Bronchial epithelial cell (primary cell): Measurements from ENCODE around the gene INSR. TPM values are rescaled to one million over a fixed set of nuclear protein-coding genes. Genes with fewer than 3 reads are reported as not detected.

Source experiments
- DNase-seq: peaks from one replicate; pipeline ENCODE4 v3.0.0-alpha.2; 2010; ENCODE audit warnings: low read depth
- FAIRE-seq: peaks from 2 replicates; lab custom pipeline; 2011; peaks lifted over from hg19 to GRCh38; lab: Jason Lieb, UNC
- H3K27me3 ChIP-seq: 2 replicates; pipeline ENCODE4 v1.5.1; 2011; ENCODE audit warnings: low read length; ENCODE audit not compliant: control insufficient read depth, insufficient read depth
- H3K36me3 ChIP-seq: 2 replicates; pipeline ENCODE4 v1.5.1; 2011; ENCODE audit warnings: low read length; ENCODE audit not compliant: control insufficient read depth, insufficient read depth
- H3K4me3 ChIP-seq: 2 replicates; pipeline ENCODE4 v1.5.1; 2011; ENCODE audit warnings: mild to moderate bottlenecking, low read depth, low read length, control low read depth
- total RNA-seq: library from RNA; depleted of rRNA; stranded (reverse); fragments of >200 nt; gene quantifications from 2 replicates; pipeline ENCODE4 v1.2.1, GENCODE V29; 2014
- TF ChIP-seq, protein P1 (sequence below): IDR thresholded peaks from 2 replicates; pipeline ENCODE4 v1.5.1; 2011; ENCODE audit warnings: mild to moderate bottlenecking, moderate library complexity, low read length, control low read depth, inconsistent platforms; ENCODE audit not compliant: insufficient read depth, severe bottlenecking

The INSR gene
- total RNA-seq, 1 donor from 2014 or later: 6.1 TPM

GRCh38 chr19:7224209-7224686 lies 70.0 kb downstream of the INSR start:
- TF ChIP-seq, protein P1, sequence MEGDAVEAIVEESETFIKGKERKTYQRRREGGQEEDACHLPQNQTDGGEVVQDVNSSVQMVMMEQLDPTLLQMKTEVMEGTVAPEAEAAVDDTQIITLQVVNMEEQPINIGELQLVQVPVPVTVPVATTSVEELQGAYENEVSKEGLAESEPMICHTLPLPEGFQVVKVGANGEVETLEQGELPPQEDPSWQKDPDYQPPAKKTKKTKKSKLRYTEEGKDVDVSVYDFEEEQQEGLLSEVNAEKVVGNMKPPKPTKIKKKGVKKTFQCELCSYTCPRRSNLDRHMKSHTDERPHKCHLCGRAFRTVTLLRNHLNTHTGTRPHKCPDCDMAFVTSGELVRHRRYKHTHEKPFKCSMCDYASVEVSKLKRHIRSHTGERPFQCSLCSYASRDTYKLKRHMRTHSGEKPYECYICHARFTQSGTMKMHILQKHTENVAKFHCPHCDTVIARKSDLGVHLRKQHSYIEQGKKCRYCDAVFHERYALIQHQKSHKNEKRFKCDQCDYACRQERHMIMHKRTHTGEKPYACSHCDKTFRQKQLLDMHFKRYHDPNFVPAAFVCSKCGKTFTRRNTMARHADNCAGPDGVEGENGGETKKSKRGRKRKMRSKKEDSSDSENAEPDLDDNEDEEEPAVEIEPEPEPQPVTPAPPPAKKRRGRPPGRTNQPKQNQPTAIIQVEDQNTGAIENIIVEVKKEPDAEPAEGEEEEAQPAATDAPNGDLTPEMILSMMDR: no peak

DNA sequence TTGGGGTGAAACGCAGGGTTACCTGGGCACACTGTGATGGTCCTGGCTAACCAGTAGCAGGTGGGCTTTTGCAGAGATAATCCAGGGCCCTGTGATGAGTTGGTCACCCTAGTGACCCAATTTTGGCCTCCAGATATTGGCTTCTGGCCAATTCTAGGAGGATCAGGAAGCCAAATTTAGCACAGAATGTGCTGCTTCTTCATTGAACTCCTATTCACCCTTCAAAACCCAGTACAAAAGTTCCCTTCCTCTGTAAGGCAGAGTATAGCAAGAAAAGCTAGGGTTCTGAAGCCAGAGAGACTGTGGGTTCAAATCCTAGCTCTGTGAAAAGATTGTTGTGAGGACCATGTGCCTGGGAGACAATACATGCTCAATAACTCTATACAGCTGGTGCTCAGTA lies 70.8 kb downstream of the INSR start:
- TF ChIP-seq, protein P1: no peak
- no peak for FAIRE-seq
- DNase-seq: no peak
- Histone ChIP-seq H3K27me3 (no peaks in the 10 kb centered on the region), H3K4me3 (no peak overlapping the region), H3K36me3 (no peaks in the 10 kb centered on the region)

More at GRCh38 chr19:7224209-7224686, 70.0 kb downstream of the INSR start:
- H3K27me3 ChIP-seq: no peaks in the 10 kb centered on the region
- H3K4me3 ChIP-seq: no peak overlapping the region
- no peak for FAIRE-seq
- DNase-seq: no peak
- H3K36me3 ChIP-seq: no peaks in the 10 kb centered on the region

- Histone ChIP-seq H3K27me3 (no peaks in the 10 kb centered on the region), H3K36me3 (no peaks in the 10 kb centered on the region), H3K4me3 (no peak overlapping the region)
- FAIRE-seq (no peak), DNase-seq (no peak)
- TF ChIP-seq, protein P1: no peak
Measured at GRCh38 chr19:7219056-7219455, 75.2 kb downstream of the INSR start.

GRCh38 chr19:7217861-7218260 lies 76.4 kb downstream of the INSR start:
- H3K4me3 ChIP-seq: no peak overlapping the region
- no peaks in the 10 kb centered on the region for H3K27me3 ChIP-seq
- H3K36me3 ChIP-seq: no peaks in the 10 kb centered on the region
- FAIRE-seq (no peak), DNase-seq (no peak)
- TF ChIP-seq, protein P1: no peak

DNA sequence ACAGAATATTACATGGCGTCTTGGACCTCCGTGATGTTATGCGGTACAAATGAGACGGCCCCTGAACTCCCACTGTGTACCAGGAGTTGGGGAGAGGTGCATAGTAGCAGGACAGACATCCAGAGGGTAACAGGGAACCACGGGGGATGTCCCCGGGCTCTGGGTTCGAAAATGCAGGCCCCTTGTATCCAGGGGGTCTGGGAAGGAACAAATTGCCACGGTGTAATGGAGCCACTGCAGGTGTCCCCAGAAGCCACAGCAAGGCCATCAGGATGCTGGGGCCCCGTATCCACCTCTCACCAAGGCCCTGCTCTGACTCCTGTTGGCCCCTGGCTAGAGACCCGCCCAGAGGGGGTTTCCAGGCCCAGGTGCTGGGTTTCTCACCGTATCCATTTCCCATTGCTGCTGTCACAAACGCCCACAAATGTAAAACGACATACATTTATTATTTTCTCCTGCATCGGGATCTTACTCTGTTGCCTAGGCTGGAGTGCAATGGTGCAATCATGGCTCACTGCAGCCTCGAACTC lies 77.8 kb downstream of the INSR start:
- Histone ChIP-seq H3K27me3 (no peaks in the 10 kb centered on the region), H3K4me3 (no peak overlapping the region), H3K36me3 (no peaks in the 10 kb centered on the region)
- DNase-seq (no peak), FAIRE-seq (no peak)
- TF ChIP-seq, protein P1: no peak

GRCh38 chr19:7215176-7215575 lies 79.0 kb downstream of the INSR start:
- no peaks in the 10 kb centered on the region for H3K36me3 ChIP-seq
- H3K4me3 ChIP-seq: no peak overlapping the region
- no peaks in the 10 kb centered on the region for H3K27me3 ChIP-seq
- no peak for DNase-seq
- TF ChIP-seq, protein P1: no peak
- FAIRE-seq: no peak
